GM12873 (cell line): ENCODE results near the gene IGHMBP2.

ENCODE experiments used
- CTCF ChIP-seq: IDR thresholded peaks from 2 replicates; pipeline ENCODE4 v1.5.1; 2012; ENCODE audit warnings: low read depth, mild to moderate bottlenecking, moderate library complexity, low read length, control low read depth; ENCODE audit not compliant: insufficient read depth; ENCODE audit errors: missing control alignments

Gene IGHMBP2

GRCh38 chr11:68923614-68924013, 19.9 kb downstream of the IGHMBP2 start:
- no peak for TF ChIP-seq CTCF

- no peak for TF ChIP-seq CTCF
Measured at GRCh38 chr11:68924073-68924925, 20.6 kb downstream of the IGHMBP2 start.

- no peak for TF ChIP-seq CTCF
Measured at GRCh38 chr11:68925611-68926010, 21.9 kb downstream of the IGHMBP2 start.

- no peak for TF ChIP-seq CTCF
Measured at GRCh38 chr11:68927280-68928135, 23.8 kb downstream of the IGHMBP2 start.

- TF ChIP-seq CTCF: no peak
Measured at GRCh38 chr11:68928136-68928880, 24.6 kb downstream of the IGHMBP2 start.

- TF ChIP-seq CTCF: no peak
Measured at GRCh38 chr11:68929135-68929534, 25.4 kb downstream of the IGHMBP2 start.
